GM12873 (cell line): ENCODE results near the gene RNASE7.

Source experiments
- CTCF ChIP-seq: IDR thresholded peaks from 2 replicates; pipeline ENCODE4 v1.5.1; 2012; ENCODE audit warnings: low read depth, mild to moderate bottlenecking, moderate library complexity, low read length, control low read depth; ENCODE audit not compliant: insufficient read depth; ENCODE audit errors: missing control alignments

The RNASE7 gene

DNA sequence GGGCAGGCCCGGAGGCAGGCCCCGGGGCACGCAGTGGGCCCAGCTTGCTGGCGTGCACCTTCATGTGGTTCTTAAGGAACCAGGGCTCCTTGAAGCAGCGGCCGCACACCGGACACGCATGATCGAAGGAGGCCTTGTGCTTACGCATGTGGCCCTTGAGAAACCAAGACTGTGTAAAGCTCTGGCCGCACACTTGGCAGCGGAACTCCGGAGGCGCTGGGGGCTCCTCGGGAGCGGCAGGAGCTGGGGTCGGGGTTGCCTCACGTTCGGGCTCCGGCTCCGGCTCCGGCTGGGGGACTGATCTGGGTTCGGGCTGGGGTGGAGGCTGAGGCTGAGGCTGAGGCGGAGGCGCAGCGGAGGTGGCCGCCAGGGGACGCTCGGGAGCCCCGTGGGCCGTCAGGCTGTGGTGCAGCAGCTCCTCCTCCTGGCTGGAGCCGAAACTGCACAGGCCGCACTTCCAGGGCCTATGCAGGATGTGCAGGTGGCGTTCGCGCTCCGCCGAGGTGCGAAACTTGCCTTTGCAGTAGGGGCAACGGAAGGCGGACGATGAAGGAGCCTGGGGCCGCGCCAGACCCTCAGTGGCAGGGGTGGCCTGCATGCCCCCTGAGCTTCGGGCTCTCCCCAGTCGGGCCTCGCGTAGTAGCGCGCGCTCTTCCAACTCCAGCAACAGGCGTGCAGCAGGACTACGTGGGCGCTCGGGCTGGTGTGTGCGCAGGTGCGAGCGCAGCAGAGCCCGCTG, 50.3 kb downstream of the RNASE7 start:
- peak; percentile 100 for TF ChIP-seq CTCF

DNA sequence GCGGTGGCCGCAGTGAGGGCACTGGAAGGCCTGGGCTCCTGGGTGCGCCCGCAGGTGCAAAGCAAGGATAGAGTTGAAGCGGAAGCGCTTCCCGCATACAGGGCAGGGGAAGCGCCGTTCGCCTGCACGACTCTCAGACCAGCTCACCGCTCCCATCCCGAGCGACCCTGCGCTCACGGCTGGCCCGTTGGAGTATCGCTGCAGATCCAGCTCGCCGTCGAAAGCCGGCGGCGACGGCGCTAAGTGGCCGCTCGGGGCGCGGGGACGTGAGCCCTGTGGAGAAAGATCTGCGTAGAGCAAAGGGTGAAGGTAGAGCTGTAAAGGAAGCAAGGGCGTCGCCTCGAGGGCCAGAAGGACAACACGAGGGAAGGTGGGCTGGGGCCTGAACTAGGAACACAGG, 50.9 kb downstream of the RNASE7 start:
- no peak for TF ChIP-seq CTCF
